Choroid plexus epithelial cell (primary cell): Measurements from ENCODE around the gene SRRD.
"Not testable (repeated sequence)": the region's sequence is repeated elsewhere in the genome, so short reads cannot be mapped to it uniquely, and the experiment has no call there.

Experiments
- DNase-seq: peaks from one replicate; pipeline ENCODE4 v3.0.0-alpha.2; 2010; ENCODE audit warnings: low read depth
- H3K4me3 ChIP-seq: 2 replicates; pipeline ENCODE4 v1.5.1; 2011; ENCODE audit warnings: low read depth, mild to moderate bottlenecking, control low read depth, low read length, moderate library complexity
- TF ChIP-seq, protein P1 (sequence below): conservative IDR thresholded peaks from 2 replicates; pipeline ENCODE4 v1.5.1; 2011; ENCODE audit warnings: low read depth, mild to moderate bottlenecking, control low read depth, inconsistent platforms, low read length, moderate library complexity

Gene SRRD, protein sequence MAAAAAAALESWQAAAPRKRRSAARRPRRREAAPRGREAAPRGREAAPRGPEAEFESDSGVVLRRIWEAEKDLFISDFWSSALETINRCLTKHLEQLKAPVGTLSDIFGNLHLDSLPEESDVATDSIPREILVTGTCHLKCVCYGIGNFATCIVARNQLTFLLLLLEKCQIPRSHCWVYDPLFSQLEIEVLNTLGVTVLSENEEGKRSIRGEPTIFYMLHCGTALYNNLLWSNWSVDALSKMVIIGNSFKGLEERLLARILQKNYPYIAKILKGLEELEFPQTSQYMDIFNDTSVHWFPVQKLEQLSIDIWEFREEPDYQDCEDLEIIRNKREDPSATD

DNA sequence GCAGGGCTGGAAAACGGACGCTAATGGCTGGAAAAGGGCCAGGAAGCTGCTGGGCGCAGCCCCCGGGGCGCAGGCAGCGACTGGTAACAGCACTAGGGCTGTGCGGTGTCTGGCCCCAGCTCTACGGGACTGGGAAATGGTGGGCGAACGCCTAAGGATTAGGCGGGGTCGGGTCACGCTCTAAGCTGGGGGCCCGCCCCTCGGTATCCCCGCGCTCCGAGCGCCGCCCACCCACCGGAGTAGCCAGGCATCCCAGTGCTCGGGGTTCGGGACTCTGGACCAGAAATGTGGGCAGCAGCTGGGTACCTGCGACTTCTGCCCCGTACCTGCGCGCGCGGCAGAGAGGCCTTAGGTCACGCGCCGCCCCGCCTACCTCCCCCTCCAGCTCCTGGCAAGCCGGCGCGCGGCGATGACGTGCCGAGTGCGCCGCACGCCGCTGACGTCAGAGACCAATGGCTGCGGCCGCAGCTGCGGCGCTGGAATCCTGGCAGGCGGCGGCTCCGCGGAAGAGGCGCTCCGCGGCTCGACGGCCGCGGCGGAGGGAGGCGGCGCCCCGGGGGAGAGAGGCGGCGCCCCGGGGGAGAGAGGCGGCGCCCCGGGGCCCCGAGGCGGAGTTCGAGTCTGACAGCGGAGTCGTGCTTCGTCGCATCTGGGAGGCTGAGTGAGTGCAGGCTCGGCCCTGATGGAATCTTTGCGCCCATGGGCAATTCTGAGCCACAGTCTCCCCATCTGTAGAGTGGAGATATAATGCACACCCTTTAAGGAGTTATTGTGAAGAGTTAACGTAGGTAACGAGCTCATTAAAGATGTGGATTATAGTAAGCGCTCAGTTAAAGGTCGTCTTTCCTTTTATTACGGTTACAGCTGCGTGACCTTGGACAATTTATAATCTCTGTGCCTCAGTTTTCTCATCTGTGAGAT lies at the start of gene SRRD, which contains the start of gene HPS4:
Gene SRRD, plus strand, starts transcription at position 439 of the 921 bp plus-strand sequence. Its CDS starts 14 bp downstream, at position 453.
Gene HPS4, minus strand, starts transcription at position 345 of the 921 bp plus-strand sequence. CDS start 2,021 bp downstream, outside the sequence.
- DNase-seq, result peak; percentile 91
- H3K4me3 ChIP-seq, result peak within 1 kb of the TSS; percentile 94
- TF ChIP-seq, protein P1, sequence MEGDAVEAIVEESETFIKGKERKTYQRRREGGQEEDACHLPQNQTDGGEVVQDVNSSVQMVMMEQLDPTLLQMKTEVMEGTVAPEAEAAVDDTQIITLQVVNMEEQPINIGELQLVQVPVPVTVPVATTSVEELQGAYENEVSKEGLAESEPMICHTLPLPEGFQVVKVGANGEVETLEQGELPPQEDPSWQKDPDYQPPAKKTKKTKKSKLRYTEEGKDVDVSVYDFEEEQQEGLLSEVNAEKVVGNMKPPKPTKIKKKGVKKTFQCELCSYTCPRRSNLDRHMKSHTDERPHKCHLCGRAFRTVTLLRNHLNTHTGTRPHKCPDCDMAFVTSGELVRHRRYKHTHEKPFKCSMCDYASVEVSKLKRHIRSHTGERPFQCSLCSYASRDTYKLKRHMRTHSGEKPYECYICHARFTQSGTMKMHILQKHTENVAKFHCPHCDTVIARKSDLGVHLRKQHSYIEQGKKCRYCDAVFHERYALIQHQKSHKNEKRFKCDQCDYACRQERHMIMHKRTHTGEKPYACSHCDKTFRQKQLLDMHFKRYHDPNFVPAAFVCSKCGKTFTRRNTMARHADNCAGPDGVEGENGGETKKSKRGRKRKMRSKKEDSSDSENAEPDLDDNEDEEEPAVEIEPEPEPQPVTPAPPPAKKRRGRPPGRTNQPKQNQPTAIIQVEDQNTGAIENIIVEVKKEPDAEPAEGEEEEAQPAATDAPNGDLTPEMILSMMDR, result no peak

DNA sequence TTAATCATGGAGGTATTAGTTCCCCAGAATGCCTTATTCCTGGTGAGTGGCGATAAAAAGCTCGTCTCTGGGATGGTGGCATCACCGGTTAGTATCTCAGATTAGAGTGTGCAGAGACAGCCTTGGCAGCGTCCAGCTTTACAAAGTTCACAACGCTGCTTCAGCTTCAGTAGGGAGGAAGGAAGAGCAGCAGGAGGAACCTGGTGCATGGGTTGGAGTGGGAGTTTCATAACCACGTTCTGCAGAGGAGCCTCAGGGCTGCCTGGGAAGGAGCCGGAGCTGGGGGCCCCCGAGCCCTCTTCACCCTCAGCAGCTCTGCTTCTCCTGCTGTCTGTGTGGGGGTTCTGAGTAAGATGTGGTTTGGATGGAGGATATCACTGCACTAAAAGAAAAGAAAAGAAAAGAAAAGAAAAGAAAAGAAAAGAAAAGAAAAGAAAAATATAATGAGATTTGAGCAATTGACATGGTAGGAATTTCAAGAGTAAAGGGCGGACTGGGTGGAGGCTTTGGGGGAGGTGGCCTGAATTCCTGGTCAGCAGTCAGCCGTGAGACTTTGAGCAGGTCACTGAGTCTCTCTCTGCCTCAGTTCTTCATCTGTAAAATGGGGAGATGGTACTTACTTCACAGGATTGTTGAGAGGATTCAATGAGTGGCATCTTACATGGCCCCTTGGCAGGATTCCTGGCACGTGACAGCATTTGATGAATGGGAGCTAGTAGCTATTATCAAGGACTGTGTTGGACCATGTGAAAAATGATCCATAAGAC lies 48.2 kb upstream of the SRRD start:
- no peak overlapping the region for H3K4me3 ChIP-seq
- peak; percentile 13 for DNase-seq
- TF ChIP-seq, protein P1, result no peak

DNA sequence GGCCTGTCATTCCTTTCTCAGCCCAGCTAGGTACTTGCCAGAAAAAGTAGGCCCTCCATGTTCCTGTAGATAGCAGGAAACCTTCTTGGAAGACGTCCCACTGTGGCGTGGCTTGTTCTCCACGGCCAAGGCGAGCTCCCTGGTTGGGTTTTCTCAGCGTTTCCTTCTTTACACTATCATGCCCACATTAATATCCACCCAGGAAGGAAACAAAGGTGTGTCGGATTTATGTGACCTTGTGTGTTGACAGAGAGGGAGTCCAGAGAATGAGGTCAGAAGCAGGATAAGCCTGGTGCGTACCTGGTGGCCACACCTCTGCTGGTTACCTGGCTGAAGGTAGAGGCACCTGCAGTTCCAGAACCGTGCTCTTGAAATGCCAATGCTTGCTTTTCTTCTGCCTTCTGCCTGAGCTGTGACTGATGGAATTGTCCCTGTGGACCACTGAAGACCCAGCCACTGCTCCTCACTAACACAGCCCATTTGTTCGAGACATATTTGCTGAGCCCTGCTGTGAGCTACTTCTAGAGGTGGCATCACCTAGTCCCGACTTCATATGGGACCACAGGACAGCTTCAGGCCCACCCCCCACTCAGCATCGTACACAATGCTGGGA lies 46.7 kb upstream of the SRRD start:
- H3K4me3 ChIP-seq, result no peak overlapping the region
- TF ChIP-seq, protein P1, result no peak

DNA sequence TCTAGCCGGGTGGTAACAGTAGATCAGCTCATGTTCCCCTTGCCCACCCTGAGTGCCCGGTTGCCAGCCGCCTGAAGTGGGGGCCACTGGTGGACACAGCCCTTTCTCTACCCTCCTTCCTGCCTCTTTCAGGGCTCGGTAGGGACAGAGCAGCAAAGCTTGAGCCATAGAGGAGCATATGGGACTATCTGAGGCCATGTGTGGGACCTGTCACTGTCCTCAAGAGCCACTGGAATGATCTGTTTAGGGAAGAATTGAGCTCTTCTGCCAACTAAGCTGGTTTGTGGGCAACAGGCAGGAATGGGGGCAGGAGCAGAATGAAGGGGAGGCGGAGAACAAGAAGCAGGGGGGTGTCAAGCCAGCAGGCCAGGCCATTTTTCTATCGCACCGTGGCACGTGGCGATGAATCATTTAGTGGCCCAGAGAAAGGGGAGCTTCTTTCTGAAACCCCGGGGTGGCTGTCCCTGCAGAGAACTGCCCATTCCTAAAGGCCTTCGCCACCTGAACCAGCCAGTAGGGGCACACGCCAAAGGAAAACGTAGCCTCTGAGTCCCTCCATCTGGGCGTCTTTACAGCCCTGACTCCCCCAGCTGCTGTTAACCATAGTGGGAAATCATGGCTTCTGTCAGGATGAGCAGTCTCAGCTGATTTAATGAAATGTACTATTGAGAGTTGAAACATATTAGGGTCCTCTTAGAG lies 45.8 kb upstream of the SRRD start:
- no peak for DNase-seq
- H3K4me3 ChIP-seq, result no peak overlapping the region
- TF ChIP-seq, protein P1, result no peak

More for the DNA sequence above, 46.7 kb upstream of the SRRD start:
- DNase-seq, result no peak

DNA sequence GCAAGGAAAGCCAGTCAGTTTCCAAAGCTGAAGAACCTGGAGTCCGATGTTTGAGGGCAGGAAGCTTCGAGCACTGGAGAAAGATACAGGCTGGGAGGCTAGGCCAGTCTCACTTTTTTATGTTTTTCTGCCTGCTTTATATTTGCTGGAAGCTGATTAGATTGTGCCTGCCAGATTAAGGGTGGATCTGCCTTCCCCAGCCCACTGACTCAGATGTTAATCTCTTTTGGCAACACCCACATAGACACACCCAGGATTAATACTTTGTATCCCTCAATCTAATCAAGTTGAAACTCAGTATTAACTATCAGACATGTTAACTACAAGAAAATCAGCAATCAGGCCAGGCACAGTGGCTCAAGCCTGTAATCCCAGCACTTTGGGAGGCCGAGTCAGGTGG lies 44.9 kb upstream of the SRRD start:
- H3K4me3 ChIP-seq, DNase-seq: not testable (repeated sequence)

DNA sequence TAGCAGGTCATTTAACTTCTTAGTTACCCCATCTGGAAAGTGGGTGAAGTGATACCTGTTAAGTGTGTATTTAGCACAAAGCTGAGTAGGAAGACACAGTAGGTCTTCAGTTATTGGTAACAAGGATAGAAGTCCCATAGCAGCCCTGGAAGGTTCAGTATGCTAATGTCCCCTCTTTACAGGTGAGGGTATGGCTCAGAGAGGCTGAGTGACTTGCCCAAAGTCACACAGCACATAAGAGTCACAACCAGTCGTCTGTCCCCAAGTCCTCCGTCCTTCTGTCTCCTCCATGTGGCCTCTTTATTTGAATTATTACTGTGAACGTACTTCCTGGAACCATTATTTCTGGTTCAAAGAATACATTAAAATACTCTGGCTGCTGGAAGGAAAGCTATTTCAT lies 44.1 kb upstream of the SRRD start:
- TF ChIP-seq, protein P1, result no peak
- DNase-seq, result no peak
- no peak overlapping the region for H3K4me3 ChIP-seq
